ENCODE data around the gene ABTB1. TPM values are rescaled to one million over a fixed set of nuclear protein-coding genes. Genes with fewer than 3 reads are reported as not detected.
"Not testable (repeated sequence)": the region's sequence is repeated elsewhere in the genome, so short reads cannot be mapped to it uniquely, and the experiment has no call there.

The ABTB1 gene
- polyA plus RNA-seq, 10 donors: 10.5 to 21.0 (median 12.5) TPM

DNA sequence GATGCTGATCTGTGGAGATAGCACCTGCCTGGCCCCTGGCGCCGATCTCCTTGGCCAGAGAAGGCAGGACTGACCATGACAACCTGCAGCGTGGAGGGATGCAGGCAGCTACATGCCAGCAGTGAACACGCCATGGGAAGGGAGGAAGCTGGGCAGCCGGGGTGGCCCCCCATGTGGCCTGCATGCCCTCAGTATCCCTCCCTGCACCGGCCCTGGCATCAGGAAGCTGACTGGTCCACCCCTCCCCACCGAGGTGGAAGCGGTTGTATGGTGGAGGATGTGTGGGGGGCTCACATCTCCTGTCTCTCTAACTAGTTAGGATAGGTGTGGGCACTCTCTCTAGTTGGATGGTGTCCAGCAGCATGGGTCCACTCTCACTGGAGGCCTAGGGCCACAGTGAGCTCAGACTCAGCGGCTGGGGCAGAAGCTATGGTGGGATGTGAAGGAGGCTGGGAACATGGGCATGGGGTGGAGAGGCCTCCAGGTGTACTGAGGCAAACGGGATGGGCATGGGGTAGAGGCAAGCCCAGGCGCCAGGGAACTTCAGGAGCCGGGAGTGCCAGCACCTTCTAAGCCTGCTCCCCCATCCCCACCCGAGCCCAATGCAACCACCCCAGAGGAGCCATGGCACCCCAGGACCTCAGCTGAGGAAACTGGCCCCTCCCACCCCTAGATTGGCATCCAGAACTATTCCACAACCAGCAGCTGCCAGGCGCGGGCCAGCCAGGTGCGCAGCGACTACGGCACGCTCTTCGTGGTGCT is 1.8 kb upstream of the ABTB1 start:
- DNase-seq: no peak

- DNase-seq: peak in 1 of 3 donors; percentile 75
Observed at GRCh38 chr3:127671523-127672428, 976 bp upstream of the ABTB1 start.

- peak in 1 of 3 donors; percentile 45 for DNase-seq
Observed at GRCh38 chr3:127673191-127674100, 694 bp downstream of the ABTB1 start.

DNA sequence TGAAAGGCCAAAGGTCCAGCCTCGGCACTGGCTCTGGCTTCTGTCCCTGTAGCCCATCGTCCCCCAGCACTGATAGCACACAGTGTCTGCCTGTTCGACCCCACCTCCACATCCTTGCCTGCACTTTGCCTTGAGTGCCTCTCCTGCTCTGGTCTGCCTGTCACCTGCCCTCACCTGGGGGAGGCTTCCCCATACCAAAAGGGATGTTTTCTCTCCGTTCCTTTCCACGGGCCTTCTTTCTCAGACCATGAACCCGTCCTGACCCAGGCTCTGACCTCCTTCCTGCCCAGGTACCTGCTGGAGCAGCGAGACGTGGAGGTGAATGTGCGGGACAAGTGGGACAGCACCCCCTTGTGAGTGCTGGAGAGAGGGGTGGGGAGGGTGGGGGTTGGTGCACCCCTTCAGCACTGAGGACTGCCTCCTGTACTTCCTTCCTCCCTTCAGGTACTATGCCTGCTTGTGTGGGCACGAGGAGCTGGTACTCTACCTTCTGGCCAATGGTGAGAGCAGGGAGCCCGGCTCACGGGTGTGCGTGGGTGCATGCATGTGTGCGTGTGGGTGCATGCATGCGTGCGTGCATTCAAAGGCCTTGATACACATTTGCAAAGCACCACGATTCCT is 1.5 kb downstream of the ABTB1 start:
- DNase-seq: no peak

GRCh38 chr3:127674790-127675189 is 2.0 kb downstream of the ABTB1 start:
- DNase-seq: no peak

GRCh38 chr3:127675651-127676391 is 3.1 kb downstream of the ABTB1 start:
- no peak for DNase-seq

GRCh38 chr3:127676456-127676855 is 3.7 kb downstream of the ABTB1 start:
- DNase-seq: no peak

DNA sequence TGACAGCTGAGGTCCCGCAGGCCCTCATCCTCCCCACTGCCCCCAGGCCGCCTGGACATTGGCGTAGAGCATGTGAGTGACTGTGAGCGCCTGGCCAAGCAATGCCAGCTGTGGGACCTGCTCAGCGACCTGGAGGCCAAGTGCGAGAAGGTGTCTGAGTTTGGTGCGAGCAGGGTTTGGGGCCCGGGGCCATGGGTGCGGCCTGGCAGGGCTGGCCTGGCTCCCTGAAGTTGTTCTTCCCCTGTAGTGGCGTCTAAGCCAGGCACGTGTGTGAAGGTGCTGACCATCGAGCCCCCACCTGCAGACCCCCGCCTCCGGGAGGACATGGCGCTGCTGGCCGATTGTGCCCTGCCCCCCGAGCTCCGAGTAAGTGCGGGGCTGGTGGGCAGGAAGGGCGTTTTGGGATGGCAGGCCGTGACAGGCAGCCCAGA is 4.2 kb downstream of the ABTB1 start:
- no peak for DNase-seq

DNA sequence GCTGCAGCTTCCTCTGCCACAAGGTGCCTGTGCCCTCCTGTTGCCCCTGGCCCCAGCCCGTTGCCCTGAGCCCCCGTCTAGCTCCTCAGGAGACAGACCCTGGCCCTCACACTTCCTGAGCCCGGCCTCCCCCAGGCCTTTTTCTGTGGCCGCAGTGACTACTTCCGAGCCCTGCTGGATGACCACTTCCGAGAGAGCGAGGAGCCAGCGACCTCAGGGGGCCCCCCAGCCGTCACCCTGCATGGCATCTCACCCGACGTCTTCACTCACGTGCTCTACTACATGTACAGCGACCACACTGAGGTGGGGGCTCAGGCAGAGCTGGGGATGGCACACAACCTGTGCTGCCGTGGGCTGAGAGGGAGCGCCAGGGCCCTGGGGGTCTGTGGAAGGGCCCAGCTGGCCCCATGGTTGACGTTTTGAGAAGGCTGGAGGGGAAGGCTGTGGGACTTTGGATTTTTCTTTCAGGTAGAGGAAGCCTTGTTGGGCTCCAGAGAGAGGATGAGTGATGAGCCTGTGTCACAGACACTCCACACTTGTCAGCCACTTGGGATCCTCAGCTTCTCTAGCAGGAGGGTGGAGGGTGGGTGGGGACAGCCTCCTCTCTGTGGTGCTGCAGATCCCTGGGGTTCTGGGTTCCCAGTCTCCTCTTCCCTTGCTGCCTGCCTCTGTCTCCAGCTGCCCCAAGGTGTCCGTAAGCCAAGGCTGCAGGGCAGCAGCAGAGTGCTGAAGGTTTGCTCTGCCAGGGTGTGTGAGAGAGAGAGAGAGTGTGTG is 5.0 kb downstream of the ABTB1 start:
- no peak for DNase-seq

- no peak for DNase-seq
Observed at GRCh38 chr3:127678315-127678599, 5.5 kb downstream of the ABTB1 start.

- DNase-seq: no peak
Observed at GRCh38 chr3:127678611-127679533, 6.1 kb downstream of the ABTB1 start.

DNA sequence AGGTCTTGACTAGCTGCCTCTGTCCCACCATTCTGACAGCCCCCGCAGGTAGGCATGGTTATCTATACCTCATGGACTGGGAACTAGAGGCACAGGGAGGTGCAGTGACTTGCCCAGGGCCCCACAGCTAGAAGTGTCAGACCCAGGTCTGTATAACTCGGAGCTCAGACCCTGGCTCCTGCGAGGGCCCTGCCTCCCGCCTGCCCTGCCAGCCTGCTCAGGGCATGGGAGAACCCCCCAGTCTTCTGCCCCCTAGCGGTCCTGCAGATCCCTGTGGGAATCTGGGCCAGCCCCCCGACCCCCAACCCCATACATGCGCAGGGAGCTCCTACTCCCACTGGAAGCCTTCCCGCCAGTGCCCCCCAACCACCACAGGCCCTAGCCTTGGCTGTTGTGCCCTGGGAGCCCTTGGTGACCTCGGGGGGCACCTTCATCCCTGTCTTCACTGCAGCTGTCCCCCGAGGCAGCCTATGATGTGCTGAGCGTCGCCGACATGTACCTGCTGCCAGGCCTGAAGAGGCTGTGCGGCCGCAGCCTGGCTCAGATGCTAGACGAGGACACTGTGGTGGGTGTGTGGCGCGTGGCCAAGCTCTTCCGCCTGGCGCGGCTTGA is 6.9 kb downstream of the ABTB1 start:
- no peak for DNase-seq

GRCh38 chr3:127680146-127680661 is 7.5 kb downstream of the ABTB1 start:
- DNase-seq: no peak

DNA sequence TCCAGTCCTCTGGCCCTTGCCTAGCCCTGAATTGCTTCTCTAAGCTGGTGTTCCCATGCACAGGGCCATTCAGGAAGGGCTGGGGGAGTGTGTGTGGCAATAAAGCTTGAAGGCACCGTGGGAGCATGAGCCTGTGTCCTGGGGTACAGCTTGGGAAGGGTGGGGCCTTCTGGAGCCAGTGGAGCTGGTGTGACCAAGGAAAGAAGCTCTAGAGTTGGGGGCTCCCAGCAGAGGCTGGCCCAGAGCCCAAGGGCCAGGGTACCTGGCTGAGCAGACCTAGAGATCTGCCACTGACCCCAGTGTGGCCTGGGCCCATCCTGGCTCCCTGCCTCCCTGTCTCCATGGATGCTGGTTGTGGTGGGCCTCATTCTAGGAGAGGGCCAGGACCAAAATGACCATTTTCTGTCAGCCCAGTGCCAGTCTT is 8.1 kb downstream of the ABTB1 start:
- no peak for DNase-seq

DNA sequence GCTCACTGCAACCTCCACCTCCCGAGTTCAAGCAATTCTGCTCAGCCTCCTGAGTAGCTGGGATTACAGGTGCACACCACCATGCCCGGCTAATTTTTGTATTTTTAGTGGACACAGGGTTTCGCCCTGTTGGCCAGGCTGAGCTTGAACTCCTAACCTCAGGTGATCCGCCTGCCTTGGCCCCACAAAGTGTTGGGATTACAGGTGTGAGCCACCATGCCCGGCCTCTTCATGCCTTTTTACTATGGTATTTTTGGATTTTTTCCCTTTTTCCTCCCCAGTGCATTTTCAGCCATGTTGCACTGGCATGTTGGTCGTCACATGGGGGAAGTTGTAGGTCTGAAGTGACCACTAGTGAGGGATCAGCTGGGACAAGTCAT is 9.4 kb downstream of the ABTB1 start:
- DNase-seq: not testable (repeated sequence)

DNA sequence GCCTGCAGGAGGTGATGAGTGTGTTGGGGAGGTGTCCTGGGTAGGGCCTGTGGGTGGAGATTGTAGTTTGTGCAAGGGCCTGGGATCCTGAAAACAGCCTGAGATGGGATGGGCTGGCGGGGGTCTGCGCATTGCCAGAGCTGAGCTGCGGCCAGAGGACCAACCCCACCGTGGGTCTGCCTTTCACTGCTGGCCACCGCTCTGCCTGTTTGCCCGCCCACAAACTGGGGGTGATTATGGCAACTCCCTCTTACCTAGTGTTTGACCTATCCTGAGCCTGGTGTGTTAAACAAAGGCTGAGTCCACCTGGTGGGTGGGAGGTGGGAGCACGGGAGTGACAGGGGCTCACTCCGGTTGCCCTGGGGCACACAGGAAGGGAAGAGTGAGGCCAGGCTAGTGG is 9.8 kb downstream of the ABTB1 start:
- DNase-seq: no peak

DNA sequence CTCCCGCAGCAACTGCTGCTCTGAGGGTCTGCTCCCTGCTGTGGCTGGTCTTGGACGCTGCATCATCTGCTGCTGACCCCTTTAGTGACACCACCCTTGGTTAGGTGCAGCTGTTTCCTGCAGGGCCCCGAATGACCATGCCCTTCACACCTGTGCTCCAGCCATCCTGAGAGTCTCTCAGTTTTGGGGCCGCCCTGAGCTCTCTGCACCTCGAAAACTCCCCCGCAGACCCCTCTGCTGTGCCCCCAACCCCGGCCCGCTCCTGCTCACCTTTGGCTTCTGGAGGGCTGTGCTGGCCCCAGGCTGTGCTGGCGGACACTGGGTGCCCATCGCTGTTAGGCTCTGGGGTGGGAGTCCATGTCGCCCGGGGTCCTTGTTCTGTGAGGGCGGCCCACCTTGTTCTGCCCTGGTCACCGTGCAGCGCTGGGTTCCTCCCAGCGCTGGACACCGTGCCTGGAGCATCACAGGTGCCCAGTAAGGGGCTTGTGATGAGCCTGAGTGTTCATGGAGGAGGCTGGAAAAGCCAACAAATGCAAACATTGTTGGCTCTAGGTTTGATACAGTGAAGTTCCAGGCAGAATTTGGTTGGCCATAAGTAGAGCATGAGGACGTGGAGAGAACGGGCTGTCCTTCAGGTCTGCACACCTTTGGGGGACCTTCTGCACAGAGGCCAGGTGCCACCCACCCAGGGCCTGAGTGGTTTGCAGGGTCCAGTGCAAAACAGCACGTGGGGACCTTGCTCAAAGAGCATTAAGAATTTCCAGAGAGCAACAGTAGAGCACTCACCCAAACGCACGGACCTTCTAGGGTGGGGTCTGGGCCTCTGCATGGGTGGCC is 12.3 kb downstream of the ABTB1 start:
- no peak for DNase-seq

Data from muscle of back (tissue), 11 donors.